HG03571 (cell line): ENCODE measurements around the gene TAS1R1.
"Not testable (repeated sequence)": the region's sequence is repeated elsewhere in the genome, so short reads cannot be mapped to it uniquely, and the experiment has no call there.

Experiments used
- ATAC-seq: cut with Tn5 transposase; IDR thresholded peaks from one replicate; pipeline ENCODE4 v1.9.1; 2021; ENCODE audit not compliant: unreplicated experiment

The TAS1R1 gene

DNA sequence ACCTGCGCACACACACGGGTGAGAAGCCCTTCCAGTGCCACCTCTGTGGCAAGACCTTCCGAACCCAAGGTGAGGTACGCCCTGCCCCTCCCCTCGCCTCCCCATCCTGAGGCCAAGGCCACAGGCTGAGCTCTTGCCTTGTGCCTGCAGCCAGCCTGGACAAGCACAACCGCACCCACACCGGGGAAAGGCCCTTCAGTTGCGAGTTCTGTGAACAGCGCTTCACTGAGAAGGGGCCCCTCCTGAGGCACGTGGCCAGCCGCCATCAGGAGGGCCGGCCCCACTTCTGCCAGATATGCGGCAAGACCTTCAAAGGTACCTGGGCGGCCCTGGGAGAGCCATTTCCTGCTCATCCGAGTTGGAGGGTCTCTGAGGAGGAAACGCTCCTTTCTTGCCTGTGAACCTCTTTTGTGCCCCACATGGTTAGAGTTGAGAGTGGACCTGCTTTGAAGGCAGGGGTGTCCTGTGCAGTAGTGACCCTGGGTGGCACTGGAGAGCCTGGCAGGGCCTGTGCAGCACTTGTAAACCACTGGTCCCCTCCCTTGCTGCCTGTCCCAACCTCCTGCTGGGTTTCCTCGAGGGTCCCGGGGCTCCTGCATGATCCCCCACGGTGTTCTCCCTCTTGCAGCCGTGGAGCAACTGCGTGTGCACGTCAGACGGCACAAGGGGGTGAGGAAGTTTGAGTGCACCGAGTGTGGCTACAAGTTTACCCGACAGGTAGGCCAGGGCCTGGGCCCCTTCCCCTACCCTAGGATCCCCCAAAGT lies 33.2 kb downstream of the TAS1R1 start:
- ATAC-seq: no peak

DNA sequence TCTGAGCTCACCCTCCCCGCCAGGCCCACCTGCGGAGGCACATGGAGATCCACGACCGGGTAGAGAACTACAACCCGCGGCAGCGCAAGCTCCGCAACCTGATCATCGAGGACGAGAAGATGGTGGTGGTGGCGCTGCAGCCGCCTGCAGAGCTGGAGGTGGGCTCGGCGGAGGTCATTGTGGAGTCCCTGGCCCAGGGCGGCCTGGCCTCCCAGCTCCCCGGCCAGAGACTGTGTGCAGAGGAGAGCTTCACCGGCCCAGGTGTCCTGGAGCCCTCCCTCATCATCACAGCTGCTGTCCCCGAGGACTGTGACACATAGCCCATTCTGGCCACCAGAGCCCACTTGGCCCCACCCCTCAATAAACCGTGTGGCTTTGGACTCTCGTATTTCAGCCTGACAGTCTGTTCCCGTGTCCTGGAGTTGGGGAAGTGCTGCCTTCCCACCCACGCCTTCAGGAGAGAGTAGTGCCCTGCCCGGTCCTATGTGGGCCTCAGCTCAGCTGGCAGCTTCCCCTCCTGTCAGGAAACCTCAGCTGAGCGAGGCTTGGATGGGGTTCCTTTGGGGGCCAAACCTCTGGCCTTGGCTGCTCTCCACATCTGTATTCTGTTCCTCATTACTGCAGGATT lies 33.9 kb downstream of the TAS1R1 start:
- ATAC-seq: no peak

DNA sequence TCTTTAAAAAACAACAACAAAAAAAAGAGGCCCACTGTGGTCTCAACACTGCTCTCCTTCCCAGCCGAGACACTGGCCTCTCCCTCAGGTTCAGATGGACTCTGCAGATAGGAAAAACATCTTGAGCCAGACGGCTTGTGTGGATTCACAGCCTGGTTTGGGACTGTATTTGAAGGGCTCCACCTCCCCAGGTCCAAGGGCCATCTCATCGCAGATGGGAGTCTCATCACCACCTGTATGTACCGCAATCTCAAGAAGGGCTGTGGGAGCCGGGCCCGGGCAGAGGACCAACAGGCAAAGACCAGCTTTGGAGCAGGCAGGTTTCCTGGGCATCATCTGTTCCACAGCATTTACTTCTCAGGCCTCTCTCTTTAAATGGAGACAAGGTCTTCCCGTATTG lies 34.9 kb downstream of the TAS1R1 start:
- ATAC-seq: no peak

DNA sequence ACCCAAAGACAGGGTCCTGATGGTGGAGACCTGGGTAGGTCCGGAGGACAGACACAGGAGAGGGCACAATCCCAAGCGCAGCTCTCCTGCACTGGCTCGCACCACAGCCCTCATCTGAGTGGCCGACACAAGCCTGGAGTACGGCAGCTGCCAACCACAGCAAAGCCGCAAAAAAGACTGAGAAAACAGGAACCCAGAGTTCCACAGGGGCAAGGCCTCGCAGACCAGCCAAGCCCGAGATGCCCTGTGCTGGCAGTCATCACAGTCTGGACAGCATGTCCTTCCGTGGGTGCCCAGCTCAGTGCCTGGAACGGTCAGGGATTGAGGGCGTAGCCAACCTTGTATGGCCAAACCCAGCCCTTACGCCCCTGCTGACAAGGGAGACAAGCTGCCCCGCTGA lies 36.1 kb downstream of the TAS1R1 start:
- no peak for ATAC-seq

DNA sequence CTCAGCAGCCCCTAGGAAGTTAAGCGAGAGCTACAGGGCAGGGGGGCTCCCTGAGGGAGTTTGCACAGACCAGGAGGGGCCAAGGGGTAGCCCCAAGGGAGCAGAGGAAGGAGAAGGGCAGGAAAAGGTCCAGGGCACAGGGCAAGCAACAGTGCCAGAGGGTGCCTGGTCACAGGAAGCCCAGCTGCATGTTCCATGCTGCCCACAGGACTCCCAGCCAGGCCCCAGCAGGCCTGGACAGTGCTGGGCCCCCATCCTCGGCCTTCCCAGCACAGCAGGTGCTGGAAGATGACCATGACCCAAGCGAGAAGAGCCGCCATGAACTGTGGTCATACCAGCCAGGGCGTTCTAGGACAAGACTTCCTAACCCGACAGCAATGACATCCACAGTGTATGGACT lies 36.5 kb downstream of the TAS1R1 start:
- no peak for ATAC-seq

DNA sequence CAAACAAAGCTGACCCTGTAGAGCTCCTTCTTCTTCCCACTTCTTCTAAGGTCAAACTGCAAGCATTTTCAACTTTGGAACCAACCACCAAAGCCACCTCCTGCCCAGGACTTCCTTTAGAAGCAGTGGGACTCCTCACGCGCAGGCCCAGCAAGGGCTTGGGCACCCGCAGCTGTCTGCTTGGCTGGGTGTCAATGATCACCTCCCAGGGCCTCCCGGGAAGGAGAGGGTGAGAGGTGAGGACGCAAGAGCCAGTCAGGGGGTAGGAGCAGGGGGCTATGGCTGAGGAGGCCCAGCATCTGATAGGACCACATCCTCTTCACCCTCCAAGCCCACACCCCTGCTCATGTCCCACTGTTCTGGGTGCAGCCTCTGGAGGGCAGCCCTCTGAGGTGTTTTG lies 37.3 kb downstream of the TAS1R1 start:
- no peak for ATAC-seq

DNA sequence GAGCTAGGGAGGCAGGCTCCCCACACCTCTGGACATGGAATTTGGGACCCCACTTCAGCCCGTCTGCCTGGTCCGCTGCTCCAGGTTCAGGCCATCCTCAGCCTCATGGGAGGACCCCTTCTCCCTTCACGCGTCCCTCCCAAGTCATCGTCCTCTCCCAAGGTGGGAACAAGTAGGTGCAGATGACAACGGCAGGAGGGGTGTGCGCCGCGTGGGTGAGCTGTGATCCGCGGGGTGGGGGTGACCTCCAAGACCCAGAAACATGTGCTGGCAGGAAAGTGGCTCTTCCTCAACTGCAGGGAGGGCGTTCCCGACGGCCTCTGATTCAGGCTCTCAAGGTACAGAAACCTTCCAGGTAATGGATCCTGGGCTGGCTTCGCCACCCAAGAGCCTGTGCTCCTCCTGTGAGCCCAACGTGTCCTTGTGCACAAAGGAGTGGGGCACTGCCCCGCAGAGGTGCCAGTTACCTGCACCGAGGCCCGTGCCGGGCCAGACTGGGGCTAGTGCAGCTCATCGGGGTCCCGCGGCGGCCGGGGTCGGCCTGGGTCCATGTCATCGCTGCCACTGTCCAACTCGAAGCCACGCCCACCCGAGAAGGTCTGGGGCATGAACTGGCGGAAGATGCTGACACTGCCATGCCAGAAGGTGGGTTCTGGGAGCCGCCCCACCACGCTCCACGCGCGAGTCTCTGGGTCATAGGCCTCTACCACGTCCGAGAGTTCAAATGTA lies 37.9 kb downstream of the TAS1R1 start:
- no peak for ATAC-seq

DNA sequence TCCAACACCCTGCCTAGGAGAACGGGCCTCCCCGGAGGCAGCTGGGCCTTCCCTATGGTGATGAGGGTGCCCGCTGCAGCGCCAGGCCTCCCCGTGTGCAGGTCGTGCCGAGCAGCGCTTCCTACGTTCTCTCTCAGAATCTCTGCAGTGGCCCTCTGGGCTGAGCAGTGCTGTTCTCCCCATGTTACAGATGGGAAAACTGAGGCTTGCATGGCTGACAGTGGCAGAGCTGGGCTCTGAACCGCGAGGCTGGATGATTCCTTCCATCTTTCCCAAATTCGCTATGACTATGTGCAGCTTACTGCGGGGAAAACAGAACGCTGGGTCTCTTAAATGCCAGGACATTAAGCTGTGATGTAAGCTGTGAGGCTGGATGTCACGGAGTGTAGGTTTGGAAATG lies 38.7 kb downstream of the TAS1R1 start:
- ATAC-seq: no peak

DNA sequence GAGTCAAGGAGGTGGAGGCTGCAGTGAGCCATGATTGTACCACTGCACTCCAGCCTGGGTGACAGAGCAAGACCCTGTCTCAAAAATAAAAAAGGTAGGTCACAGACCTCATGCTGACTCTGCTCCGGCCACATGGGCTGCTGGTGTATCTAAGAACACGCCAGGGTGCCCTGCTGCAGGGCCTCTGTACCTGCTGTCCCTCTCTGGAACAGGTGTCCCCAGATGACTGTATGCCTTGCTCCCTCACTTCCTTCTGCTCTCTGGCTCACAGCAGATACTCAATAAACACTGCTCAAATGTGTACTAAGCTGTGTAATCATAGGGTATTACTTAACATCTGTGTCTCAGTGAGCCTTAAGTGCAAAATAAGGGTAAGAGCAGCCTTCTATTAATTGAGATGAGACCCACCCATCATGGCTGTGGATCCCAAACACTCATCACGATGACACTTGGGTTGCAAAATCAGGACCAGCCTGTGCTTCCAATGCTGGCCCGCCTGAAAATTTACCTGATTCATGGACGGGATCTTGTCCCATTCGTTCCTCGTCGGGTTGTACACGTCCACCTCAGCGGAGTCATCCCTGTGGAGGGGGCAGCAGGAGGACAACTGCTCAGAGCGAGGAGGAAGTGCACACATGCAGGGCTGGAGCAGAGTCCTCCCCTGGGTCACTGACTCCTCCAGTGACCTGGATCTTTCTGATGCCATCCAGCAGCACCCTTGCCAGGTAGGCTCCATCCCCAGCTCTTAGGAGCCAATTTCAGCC lies 40.1 kb downstream of the TAS1R1 start:
- no peak for ATAC-seq

DNA sequence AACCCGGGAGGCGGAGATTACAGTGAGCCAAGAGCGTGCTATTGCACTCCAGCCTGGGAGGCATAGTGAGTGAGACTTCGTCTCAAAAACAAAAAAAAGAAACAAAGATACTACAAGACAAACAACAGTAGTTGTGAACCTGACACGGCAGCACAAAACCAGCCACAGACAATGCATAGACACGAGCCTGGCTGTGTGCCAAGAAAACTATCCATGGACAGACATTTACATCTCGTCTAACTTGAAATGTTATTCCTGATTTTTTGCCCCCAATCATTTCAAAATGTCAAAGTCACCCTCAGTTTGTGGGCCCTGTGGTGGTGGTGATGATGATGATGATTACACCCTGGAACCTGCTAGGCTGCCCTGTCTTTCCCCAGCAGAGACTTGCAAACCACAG lies 41.2 kb downstream of the TAS1R1 start:
- no peak for ATAC-seq

DNA sequence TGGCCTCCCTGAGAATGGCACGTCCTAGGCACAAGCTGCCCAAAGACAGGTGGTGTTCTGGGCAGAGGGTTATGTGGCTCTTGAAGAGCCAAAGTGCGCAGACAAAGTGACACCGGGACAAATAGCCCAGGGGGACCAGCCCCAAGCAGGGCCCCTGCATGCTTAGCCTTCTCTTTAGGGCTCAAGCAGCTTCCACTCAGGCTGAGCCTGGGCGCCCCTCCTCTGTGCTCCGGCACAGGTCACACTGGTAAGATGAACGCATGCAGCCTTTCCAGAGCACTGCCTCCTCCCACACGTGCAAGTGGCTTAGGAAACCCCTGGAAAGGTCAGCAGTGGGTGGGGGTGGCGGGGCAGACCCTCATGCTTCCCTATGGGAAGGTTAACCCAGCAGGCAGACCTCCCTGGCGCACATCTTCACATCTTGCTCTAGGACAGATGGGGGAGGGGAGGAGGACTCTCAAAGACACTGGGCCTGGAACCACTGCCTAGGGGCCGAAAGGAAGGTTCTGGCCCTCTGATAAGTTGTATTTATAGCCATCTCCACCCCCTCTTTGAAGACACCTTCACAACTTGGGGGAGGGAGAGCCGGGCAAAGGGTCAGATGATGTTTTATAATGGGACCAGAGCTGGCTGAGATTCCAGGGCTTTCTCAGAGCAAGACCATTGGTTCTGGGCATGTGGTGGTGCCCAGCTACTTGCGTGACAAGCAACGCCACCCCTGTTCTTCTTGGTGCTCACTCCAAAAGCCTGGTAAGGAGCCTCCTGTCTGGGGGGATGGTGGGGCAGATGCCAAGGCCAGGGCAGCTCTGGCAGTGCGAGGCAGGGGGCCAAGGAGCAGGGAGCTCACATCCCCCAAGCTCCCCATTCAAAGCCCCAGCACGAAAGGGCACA lies 42.0 kb downstream of the TAS1R1 start:
- no peak for ATAC-seq

DNA sequence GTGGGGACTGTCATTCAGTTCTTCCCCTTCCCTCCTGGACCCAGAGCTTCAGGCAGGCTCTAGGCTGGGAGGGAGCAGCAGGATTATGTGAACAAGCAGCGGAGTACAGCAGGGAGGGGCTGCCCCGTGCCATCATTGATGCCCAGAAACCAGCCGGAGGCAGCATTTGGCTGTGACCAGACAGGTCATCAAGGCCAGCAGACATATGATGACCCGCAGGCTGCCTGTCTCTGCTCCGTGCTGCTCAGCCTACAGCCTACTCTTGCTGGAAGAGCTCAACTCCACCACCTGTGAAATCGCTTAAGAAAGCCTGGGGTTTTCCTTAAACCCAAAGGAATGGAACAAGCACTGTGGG lies 42.6 kb downstream of the TAS1R1 start:
- ATAC-seq: no peak

DNA sequence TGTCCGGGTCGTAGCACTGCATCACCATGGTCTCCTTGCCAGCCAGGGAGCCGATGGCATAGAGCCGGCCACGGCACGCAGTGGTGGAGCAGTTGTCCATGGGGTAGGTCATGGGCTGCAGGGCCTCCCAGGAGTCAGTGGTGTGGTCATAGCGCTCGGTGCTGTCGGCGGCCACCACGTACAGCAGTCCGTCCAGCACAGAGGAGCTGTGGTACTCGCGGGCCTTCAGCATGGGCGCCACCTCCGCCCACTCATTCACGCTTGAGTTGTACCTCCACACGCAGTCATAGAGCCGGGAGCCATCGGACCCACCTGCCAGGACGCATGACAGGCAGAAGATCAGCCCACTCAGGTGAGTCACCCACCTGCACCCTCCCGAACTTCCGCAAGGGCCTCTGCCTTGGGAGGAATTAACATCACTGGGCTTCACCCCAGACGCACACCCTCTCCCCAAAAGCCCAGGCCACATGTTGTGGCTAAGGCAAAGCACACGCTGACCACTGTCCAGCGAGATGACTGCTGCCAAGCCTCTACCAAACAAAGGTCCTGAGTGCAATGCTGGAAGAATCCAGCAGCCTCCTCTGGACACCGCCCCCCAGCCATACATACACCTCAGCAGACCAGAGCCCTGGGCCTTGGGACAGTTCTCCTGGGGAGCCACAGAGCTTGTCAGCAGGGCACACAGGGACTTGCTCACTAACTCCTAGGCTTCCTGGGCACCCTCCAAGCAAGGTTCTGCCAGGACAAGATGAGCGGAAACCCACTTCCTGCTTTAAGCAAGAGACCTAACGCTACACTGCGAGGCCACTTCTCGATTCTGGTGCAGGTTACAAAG lies 44.3 kb downstream of the TAS1R1 start:
- no peak for ATAC-seq

DNA sequence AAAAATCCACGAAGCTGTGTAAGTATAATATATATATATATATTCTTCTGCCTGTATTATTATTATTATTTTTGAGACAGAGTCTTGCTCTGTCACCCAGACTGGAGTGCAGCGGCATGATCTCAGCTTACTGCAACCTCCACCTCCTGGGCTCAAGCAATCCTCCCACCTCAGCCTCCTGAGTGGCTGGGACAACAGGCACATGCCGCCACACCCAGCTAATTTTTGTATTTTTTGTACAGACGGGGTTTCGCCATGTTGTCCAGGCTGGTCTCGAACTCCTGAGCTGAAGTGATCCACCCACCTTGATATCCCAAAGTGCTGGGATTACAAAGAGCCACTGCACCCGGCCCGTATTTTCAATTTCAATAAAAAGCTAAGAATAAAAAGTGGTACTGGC lies 44.9 kb downstream of the TAS1R1 start:
- not testable (repeated sequence) for ATAC-seq

DNA sequence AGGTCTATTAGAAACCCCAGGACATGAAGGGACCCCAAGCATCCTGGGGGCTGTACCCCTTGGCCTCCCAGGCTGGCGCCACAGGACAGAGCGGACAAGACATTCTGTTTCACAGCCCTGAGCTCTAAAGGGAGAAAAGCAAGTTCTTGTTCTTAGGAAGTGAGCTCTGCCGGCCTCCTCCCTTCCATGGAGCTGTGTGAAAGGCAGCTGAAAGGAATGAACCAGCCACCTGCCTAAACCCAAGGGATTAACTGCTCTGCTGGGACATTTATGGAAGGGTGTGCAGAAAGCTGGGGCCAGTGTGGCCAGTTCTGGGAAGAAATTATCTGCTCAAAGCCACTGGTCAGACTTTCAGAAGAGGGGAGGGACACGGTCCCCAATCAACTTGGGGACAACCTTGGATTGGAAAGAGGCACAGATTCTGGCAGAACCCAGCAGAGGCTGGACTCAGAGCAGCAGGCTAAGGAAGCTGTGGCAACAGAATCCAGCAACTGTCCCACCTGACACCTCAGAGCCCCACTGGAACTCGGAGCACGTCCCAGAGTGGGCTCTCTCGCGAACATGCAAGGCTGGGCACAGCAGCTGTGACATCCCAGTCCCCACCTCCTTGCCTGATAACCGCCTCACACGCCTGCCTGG lies 45.4 kb downstream of the TAS1R1 start:
- ATAC-seq: no peak

DNA sequence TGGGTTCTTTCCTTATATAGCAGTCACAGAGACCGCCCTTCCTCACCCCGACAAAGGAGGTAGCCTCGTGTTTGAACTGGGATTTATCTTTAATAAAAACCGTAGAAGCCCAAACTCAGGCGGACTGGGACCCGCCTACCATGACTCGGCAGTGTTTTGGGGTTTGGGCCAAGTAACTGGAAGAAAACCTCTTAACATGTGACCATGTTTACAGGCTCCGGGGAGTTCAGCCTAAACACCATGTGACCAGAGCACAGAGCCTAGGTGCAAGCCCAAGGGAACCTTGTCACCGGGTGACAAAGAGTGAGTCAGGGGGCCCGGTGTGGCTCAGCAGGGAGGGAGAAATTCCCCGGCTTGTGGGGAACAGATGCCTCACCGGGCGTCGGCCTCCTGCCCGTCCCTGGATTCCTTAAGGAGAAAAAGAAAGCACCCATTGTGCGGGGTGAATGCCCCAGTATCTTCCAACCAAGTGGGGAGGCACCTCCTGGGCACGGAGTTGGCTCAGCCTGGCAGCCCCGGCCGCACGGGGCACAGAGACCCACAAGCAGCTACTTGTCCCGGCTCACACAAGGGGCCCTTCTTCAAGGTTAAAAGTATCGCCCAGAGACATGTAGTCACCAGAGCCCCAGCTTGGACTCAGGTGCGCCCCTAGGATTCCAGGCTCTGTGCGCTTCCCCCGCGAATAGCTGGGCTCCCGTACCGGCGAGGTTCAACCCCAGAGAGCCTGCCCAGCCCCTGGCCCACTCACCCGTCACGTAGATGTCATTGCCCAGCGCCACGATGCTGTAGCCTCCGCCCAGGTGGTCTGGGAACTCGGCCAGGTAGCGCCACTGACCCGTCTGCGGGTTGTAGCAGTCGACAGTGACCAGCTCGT lies 46.2 kb downstream of the TAS1R1 start:
- no peak for ATAC-seq

DNA sequence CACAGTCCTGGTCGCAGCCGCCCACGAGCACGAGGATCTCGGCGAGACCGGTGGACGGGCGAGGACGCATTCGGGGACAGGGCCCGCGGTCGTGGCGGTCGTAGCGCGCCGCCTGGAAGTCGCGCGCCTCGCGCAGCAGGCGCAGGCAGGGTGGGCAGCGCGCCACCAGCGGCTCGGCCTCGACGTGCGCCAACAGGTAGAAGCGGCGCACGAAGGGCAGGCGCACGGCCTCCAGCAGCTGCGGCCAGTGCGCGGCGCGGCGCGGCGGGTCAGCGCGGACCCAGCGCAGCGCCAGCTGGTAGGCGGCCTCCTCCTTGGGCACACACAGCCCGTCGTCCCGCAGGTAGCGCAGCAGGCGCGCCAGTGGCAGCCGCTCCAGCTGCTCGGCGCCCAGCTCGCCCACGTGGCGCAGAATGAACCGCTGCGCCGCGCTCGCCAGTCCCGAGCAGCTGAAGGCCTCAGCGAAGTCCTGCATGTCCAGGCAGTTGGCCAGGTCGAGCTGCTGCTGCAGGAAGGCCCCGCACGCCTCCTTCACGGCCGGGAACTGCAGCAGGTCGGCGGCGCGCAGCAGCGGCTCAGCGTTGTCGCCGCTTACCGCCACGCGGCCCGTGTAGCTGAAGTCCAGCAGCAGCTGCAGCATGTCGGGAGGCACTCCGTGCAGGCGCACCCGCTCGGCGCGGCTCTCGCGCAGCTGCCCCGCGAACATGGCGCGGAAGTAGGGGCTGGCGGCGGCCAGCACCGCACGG lies 47.0 kb downstream of the TAS1R1 start:
- ATAC-seq: peak; percentile 38
